HG02610 (cell line): ENCODE measurements around the gene LYPD4.
"Not testable (repeated sequence)": the region's sequence is repeated elsewhere in the genome, so short reads cannot be mapped to it uniquely, and the experiment has no call there.

ENCODE experiments used
- ATAC-seq: cut with Tn5 transposase; IDR thresholded peaks from one replicate; pipeline ENCODE4 v1.9.1; 2021; ENCODE audit warnings: mild to moderate bottlenecking, moderate library complexity; ENCODE audit not compliant: unreplicated experiment

Gene LYPD4

DNA sequence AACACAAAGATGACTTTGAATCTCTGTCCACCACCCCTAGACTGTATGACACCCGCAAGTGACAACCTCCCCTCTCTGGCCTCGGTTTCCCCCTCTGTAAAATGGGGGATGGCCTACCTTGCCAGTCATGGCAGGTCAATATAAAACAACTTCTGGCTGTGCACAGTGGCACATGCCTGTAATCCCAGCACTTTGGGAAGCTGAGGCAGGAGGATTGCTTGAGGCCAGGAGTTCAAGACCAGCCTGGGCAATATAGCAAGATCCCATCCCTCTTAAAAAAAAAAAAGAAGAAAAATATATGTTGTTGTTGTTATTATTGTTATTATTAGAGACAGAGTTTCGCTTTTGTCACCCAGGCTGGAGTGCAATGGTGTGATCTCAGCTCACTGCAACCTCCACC, 31.5 kb upstream of the LYPD4 start:
- ATAC-seq, result not testable (repeated sequence)

DNA sequence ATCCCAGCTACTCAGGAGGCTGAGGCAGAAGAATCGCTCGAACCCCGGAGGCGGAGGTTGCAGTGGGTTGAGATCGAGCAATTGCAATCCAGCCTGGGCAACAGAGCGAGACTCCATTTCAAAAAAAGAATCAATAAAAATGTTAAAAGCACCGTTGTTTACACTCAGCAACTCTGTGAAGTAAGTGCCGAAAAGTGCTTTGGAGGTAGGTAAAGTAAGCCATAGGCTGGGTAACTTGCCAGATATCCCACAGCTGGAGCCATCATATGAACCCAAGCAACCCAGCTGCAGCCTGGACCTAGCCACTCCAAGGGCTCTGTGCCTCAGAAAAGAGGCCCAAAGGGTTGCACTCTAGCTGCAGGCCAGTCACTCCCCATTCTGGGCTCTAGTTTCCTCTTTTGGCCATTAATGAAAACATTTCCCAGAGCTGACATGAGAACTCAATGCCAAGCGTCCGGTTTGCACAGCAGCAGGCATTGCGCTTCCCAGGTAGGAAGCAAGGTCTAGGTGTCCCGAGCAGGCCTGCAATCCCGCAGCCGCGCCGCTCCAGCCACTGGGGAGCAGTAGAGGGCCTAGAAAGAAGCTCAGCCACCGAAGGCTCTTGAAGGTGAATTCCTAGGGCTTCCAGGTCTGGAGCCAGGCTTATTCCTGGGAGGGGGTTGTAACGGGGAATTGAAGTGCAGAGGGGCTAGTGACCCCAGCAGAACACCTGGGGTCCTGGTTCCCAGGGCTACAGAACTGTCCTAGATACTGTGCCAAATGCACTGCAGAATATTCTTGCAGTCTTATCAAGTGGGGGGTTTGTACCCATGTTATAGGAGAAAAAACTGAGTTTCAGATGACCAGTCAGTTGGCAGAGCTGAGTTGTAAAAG, 28.5 kb upstream of the LYPD4 start:
- no peak for ATAC-seq

DNA sequence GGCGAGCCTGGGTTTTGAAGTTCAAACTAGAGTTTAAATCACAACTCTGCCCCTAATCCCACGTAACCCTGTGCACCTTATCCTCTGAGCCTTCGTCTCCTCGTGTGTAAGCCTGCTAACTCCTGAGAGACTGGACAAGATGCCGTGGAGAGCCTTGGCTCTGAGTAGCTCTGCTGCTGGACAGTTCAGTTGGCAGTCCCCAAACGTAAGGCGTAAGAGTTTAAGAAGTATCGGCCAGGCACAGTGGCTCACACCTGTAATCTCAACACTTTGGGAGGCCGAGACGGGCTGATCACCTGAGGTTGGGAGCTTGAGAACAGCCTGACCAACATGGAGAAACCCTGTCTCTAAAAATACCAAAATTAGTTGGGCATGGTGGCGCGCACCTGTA, 27.9 kb upstream of the LYPD4 start:
- ATAC-seq, result no peak

DNA sequence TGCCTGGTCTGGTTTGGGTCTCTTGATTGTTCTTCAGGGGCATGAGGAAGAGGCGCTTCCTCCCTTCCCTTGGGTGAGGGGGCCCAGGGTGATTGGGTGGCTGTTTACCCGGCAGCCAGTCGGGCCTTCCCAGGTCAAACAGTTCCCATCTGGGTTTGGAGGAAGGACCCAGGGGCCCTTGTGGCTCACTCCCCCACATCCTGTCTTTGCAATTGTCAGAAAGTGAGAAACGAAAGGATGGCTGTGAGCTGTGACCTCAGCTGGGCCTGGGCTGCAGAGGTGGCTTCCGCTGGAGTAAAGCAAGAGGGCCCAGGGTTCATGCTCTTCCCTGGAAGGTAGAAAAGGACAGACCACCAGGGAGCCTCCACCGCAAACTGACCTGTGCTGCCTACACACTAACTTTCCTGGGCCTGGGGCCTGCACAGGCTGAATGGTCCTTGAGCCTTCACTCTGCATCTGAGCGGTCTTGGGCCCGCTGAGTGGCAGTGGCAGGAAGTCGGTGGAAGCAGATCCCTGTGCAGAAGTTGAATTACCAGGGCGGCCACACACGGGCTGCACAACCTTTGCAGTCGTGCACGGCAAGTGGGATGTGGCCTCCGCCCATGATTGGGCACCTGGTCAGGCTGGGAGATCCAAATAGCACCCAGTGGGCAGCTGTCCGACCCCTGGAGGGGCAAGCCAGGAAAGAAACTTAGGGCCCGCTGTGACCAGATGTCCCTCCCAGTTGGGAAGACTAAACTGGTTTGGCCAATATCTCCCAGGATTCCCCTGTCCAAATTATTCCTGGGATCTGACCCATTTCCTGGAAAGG, 27.3 kb upstream of the LYPD4 start:
- peak; percentile 42 for ATAC-seq

GRCh38 chr19:41870401-41870873, 26.0 kb upstream of the LYPD4 start:
- no peak for ATAC-seq

GRCh38 chr19:41869374-41869955, 25.0 kb upstream of the LYPD4 start:
- ATAC-seq, result no peak

- ATAC-seq, result no peak
These were observed 24.5 kb upstream of the LYPD4 start for GRCh38 chr19:41868989-41869300.

DNA sequence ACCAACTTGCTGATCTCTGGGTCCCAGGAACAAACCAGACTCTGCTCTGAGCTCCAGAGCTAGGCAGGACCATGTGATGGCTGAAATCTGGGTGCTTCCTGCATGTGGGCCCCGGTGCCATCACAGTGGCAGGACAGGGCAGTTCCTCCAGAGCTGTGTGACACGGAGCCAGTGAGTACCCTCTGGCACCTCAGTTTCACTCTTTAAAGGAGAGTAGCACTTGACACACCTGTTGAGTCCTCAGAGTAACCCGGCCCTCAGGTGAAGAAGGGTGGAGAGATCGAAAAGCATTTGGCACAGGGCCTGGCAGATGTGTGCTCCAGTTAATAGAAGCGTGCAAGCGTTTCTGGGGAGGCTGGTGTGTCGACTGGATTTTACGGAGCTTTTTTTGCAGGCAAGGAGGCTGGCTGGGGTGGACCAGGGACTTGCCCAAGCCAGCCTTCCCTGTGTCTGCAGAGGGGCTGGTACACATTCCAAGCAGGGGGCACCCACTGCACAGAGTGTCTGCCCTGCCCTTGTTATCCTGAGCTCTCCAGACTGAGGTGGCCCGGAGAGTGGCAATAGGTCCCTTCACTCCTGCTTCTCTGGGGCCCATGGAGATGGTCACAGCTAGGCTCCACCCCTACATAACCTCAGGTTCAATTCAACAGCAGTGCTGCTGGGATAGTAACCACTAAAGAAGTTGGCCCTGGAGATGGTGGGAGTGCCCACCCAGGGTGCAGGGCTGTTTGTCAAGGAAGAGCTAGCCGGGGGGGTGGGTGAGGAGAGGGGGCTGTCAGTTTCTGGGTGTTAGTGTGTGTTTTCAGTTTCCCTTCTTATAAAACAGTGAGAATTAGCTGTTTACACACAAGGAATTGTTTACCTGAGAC, 23.9 kb upstream of the LYPD4 start:
- no peak for ATAC-seq

DNA sequence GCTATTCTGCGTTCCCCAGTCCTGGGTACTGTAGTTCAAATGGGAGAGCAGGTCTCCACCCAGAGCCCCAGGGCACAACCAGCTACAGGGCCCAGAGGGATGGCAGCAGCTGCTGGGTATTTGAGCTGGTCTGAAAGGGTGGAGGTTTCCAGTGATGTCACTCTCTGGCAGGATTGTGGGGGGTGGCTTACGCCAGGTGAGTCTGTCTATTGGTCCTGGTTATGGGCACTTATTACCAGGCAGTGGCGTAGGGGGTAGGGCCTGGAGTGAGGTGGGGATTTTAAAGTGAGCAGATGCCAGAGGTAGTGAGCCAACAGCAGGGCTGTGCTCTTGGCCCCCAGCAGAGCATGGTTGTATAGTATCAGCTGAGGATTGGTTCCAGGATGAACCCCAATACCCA, 21.8 kb upstream of the LYPD4 start:
- no peak for ATAC-seq

DNA sequence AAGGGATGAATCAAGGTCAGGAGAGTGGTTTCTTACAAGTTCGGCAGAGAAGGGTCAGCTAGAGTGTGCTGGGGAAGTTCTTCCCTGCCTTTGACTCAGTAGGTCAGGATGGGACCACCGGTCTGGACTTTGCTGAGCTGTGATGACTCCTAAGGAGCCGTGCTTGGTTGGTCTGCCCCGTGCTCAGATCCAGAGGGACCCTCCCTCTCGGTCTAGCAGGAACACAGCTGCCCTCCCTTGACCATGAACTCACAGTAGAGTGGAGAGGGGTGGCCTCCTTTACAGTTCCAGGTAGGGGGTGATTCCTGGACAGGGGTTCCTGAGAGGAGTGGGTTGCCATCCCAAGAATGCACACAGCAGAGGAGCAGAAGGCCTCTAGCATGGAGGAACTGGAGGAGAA, 19.9 kb upstream of the LYPD4 start:
- ATAC-seq, result no peak

- ATAC-seq, result no peak
These were observed 18.9 kb upstream of the LYPD4 start for GRCh38 chr19:41863209-41863931.

- no peak for ATAC-seq
These were observed 18.0 kb upstream of the LYPD4 start for GRCh38 chr19:41862445-41862986.

DNA sequence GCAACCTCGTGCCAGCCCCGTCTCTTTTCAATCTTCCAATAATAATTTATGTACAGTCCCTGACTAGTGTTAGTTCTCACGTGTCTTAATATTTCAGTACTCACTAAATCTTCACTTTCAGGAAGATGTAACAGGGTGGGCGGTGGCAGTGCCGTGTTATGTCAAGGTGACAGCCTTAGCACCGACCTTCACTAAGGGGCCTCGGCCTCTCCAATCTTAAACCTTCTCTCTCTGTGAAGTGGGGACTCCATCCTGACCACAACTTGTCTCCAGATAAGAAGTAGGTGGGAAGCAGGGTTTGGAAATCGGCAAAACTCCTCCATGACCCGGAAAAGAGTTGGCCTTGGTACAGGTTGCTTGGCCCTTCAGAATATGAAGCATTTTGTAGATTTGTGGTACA, 17.4 kb upstream of the LYPD4 start:
- ATAC-seq, result no peak

GRCh38 chr19:41861116-41861768, 16.8 kb upstream of the LYPD4 start:
- no peak for ATAC-seq

DNA sequence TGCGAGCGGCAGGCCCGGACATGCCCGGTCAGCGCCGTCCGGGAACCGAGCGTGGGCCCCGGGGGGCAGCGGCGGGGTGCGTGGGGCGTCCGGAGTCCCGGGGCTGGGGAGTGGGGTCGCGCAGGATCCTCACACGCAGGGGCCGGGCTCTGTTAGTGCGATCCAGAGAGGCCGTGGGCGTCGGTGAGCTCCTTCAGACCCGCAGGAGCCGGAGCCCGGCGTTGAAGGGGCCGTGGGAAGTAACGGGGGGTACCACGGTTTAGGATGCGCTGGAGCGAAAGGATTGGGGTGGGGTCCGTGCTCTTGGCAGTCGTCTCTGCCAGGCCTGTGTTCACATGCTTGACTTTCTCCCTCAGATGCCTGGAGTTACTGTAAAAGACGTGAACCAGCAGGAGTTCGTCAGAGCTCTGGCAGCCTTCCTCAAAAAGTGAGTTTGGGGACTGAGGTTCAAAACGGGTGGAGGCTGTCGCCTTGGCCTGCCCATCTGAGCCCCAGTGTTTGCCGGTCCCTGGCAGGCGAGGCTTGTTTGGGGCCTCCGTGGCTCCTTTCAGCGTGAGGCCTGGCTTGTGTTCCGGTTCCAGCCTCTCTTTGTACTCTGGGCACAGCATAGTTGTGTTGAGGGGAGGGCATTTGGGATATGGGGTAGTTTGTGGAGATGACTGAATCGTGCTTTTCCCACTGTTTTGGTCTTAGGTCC, 16.1 kb upstream of the LYPD4 start:
- ATAC-seq, result no peak

GRCh38 chr19:41859618-41860418, 15.3 kb upstream of the LYPD4 start, which contains the start of gene RPS19:
TSS of gene RPS19 (plus strand) at chr19:41860255. CDS start at chr19:41860775, 520 bp downstream.
- peak; percentile 70 for ATAC-seq

DNA sequence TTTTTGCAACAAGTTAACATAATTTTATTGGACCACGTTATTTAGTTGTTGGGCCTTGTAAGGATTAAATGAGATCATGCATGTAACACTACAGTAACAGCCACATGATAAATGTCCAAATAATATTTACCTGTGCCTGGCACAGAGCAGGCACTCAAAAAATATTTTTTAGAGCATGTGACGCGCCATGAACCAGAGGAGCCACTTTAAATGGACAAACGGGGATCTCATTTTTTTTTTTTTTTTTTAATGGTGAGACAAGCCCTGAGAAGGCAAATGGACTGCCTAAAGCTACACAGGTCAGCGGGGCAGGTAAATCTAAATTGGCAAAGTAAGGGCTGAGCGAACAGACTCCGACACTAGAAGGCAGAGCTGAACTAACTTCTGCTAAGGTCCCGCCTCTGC, 14.7 kb upstream of the LYPD4 start:
- ATAC-seq, result no peak

- no peak for ATAC-seq
These were observed 9.3 kb upstream of the LYPD4 start for GRCh38 chr19:41853768-41854167.
